Common myeloid progenitor, CD34-positive (primary cell): ENCODE results near the gene MAS1L.
A peak's percentile ranks its signal among the peaks of the same experiment; 100 is the strongest.

ENCODE experiments used
- CTCF ChIA-PET: fragments of 350-600 bp; sonication (Branson Sonifier 250); formaldehyde crosslinking; loops from one replicate; lab custom pipeline; 2021; ENCODE audit warnings: antibody characterized with exemption; lab: Charles Lee
- POLR2A ChIA-PET: fragments of 350-600 bp; sonication (Branson Sonifier 250); formaldehyde crosslinking; loops from one replicate; lab custom pipeline; 2021; ENCODE audit warnings: antibody characterized with exemption; lab: Charles Lee
- DNase-seq, 3 donors: peaks; one replicate each; pipeline versions ENCODE4 v3.0.0 to v3.0.0-alpha.2; 2013
- H3K27ac ChIP-seq, 2 experiments: 1 replicate in 1 of 2; 2 replicates in 1 of 2; pipeline ENCODE4 v1.7.0; 2013; ENCODE audit warnings: inconsistent platforms in 2 of 2, low read length in 2 of 2, mild to moderate bottlenecking in 2 of 2, low read depth in 1 of 2, moderate library complexity in 1 of 2; ENCODE audit not compliant: severe bottlenecking in 2 of 2, insufficient read depth in 1 of 2, poor library complexity in 1 of 2
- H3K27me3 ChIP-seq, 5 experiments: replicated peaks in 2 of 5; 1 replicate in 3 of 5; 2 replicates in 2 of 5; pipeline versions ENCODE4 v1.6.1 to v1.7.0; 2013; ENCODE audit warnings: low read length in 4 of 5, mild to moderate bottlenecking in 2 of 5, moderate library complexity in 2 of 5, inconsistent platforms in 1 of 5; ENCODE audit not compliant: insufficient read depth in 5 of 5, control insufficient read depth in 4 of 5
- H3K36me3 ChIP-seq, 4 experiments: 1 replicate in 2 of 4; 2 replicates in 2 of 4; pipeline versions ENCODE4 v1.6.1 to v1.7.0; 2013; ENCODE audit warnings: low read length in 3 of 4, control low read depth in 1 of 4, mild to moderate bottlenecking in 1 of 4; ENCODE audit not compliant: control insufficient read depth in 4 of 4, insufficient read depth in 4 of 4
- H3K4me1 ChIP-seq, 4 experiments: 1 replicate in 3 of 4; 2 replicates in 1 of 4; pipeline versions ENCODE4 v1.6.1 to v1.7.1; 2013; ENCODE audit warnings: low read length in 3 of 4, mild to moderate bottlenecking in 3 of 4, control low read depth in 1 of 4, inconsistent platforms in 1 of 4, moderate library complexity in 1 of 4; ENCODE audit not compliant: control insufficient read depth in 4 of 4, insufficient read depth in 4 of 4; ENCODE audit errors: control extremely low read depth in 1 of 4
- H3K4me3 ChIP-seq, 7 experiments: 1 replicate in 4 of 7; 2 replicates in 3 of 7; pipeline versions ENCODE4 v1.5.1 to v1.7.0; 2013; ENCODE audit warnings: mild to moderate bottlenecking in 7 of 7, low read length in 6 of 7, moderate library complexity in 6 of 7, inconsistent platforms in 2 of 7, low read depth in 2 of 7, control low read depth in 1 of 7; ENCODE audit not compliant: insufficient read depth in 4 of 7, control insufficient read depth in 1 of 7; ENCODE audit errors: extremely low read depth in 1 of 7
- H3K9me3 ChIP-seq, 5 experiments: 1 replicate in 4 of 5; 2 replicates in 1 of 5; pipeline versions ENCODE4 v1.6.1 to v1.7.1; 2013; ENCODE audit warnings: low read length in 4 of 5, mild to moderate bottlenecking in 2 of 5, inconsistent platforms in 1 of 5, low read depth in 1 of 5, moderate library complexity in 1 of 5; ENCODE audit not compliant: control insufficient read depth in 4 of 5, insufficient read depth in 2 of 5; ENCODE audit errors: control extremely low read depth in 1 of 5
- WGBS: methylation state at CpG from one replicate; pipeline ENCODE4 v1.1.5; 2013; ENCODE audit not compliant: insufficient coverage; 5-methylcytosine and 5-hydroxymethylcytosine counted together

MAS1L gene

DNA sequence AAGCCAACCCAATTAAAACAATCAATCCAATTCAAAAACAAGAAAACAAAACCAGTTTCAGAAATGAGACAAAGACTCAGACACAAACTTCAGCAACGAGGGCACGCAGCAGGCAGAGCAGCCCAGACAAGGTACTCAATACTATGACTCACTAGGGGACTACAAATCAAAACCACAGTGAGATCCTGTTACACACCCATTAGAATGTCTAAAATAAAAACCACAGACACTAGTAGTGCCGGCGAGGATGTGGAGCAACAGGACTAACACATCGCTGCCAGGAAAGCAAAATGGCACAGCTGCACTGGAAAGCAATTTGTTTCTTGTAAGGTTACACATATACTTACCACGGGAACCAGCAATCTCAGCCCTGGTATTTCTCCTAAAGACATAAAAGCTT, 28.4 kb upstream of the MAS1L start:
- DNase-seq: peak; percentile 52 to 85 (median 83)
- no peak overlapping the region for H3K4me3 ChIP-seq
- H3K27ac ChIP-seq: no peak overlapping the region
- no peaks in the 10 kb centered on the region for H3K9me3 ChIP-seq
- ChIA-PET CTCF (no interaction called here), POLR2A (no interaction called here)
- WGBS: 16% methylated on average over 4 of the region's 6 CpGs
- H3K4me1 ChIP-seq: peaks cover 0 to 15% (median 2%) of the 10 kb centered on the region in 4 experiments
- no peaks in the 10 kb centered on the region for H3K36me3 ChIP-seq
- no peaks in the 10 kb centered on the region for H3K27me3 ChIP-seq

DNA sequence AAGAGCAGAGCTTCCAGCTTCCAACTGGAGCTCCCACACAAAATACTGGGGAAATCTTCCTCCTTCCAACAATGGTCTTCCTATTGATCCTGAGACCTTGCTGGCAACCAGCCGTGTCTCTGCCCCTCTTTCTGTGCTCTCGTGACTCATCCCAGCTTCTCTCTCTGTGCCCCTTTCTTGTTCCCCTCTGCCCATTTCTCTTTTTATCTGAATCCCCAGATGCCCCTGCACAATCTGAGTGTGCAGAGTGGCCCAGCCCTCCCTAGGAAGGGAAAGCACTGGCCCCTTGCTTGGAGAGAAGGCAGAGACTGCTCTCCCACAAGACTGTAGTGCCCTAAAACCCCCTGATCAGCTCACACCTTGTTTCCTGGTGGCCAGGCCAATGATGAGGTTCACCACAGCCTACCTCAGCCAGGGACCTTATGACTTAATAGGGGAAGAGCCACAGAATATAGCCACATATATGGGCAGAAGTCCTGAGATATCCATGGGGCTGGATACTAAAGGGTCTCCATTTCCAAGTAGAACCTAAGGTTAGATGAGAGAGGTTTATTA, 23.1 kb upstream of the MAS1L start:
- Histone ChIP-seq H3K9me3 (no peaks in the 10 kb centered on the region), H3K27me3 (no peaks in the 10 kb centered on the region), H3K4me3 (no peak overlapping the region), H3K27ac (no peak overlapping the region), H3K4me1 (peaks cover 0 to 1% (median 0%) of the 10 kb centered on the region in 4 experiments), H3K36me3 (no peaks in the 10 kb centered on the region)
- DNase-seq: no peak
- ChIA-PET CTCF (interaction anchor here (1.5 kb wide), 1 partner anchor 14 kb away, joined by 4 read pairs; no protein-coding TSS in a partner anchor), POLR2A (no interaction called here)
- 94% methylated on average over 2 of the region's 2 CpGs for WGBS

- ChIA-PET CTCF (interaction anchor here (1.5 kb wide), 1 partner anchor 15 kb away, joined by 4 read pairs; no protein-coding TSS in a partner anchor), POLR2A (no interaction called here)
- Histone ChIP-seq H3K27me3 (no peaks in the 10 kb centered on the region), H3K4me1 (no peaks in the 10 kb centered on the region), H3K27ac (no peak overlapping the region), H3K9me3 (no peaks in the 10 kb centered on the region), H3K4me3 (no peak overlapping the region), H3K36me3 (no peaks in the 10 kb centered on the region)
- 90% methylated on average over 2 of the region's 4 CpGs for WGBS
- DNase-seq: peak in 2 of 3 donors; percentile 26 to 30
Observed at GRCh38 chr6:29510202-29510601, 22.4 kb upstream of the MAS1L start.

DNA sequence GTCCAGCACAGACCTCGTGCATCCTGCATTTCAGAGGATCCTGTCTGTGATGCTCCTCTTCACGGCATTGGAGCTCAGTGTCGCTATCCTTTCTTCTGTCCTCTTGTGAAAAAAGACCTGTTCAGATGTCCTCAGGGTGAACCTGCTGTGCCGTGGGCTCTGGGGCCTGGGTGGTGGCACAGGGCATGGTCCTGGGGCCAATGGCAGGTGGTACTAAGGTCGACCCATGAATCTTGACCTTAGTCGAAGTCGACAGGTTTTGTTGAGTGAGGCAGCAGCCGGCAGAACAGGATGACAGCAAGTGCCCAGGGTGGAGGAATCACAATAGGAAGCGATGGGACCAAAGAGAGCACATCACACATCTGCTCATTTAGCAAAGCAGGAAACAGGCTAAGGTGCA, 22.0 kb upstream of the MAS1L start:
- Histone ChIP-seq H3K27me3 (no peaks in the 10 kb centered on the region), H3K4me1 (no peaks in the 10 kb centered on the region), H3K9me3 (no peaks in the 10 kb centered on the region), H3K36me3 (no peaks in the 10 kb centered on the region), H3K4me3 (no peak overlapping the region), H3K27ac (no peak overlapping the region)
- ChIA-PET CTCF (no interaction called here), POLR2A (no interaction called here)
- 97% methylated on average over 9 of the region's 9 CpGs for WGBS
- no peak for DNase-seq

DNA sequence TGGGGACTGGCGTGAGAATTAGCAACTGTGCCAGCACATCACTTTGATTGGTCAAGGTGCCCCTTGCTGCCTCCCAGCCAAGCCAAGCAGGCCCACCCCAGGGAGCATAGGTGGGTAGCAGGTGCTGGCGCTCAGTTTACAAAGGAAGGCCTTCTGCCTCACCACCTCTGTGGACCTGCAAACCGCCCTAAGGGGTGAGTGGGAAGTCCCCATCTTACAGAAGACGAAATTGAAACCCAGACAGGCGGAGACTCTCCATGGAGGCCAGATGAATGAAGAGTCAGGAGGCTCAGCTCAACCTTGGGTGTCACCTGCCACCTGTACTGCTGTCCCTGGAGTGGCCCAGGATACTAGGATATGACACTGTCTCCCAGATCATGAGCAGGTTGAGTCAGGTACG, 21.5 kb upstream of the MAS1L start:
- no peaks in the 10 kb centered on the region for H3K9me3 ChIP-seq
- H3K27me3 ChIP-seq: no peaks in the 10 kb centered on the region
- no peak overlapping the region for H3K27ac ChIP-seq
- H3K4me1 ChIP-seq: no peaks in the 10 kb centered on the region
- no peak overlapping the region for H3K4me3 ChIP-seq
- ChIA-PET CTCF (interaction anchor here (1.3 kb wide), 1 partner anchor 21 kb away, joined by 3 read pairs; the partner anchor contains the start of gene MAS1L), POLR2A (no interaction called here)
- H3K36me3 ChIP-seq: no peaks in the 10 kb centered on the region
- no peak for DNase-seq
- 100% methylated on average over 5 of the region's 6 CpGs for WGBS

GRCh38 chr6:29507319-29507718, 19.6 kb upstream of the MAS1L start:
- no peaks in the 10 kb centered on the region for H3K9me3 ChIP-seq
- no peak for DNase-seq
- no peak overlapping the region for H3K4me3 ChIP-seq
- H3K36me3 ChIP-seq: no peaks in the 10 kb centered on the region
- WGBS: 74% methylated on average over 5 of the region's 5 CpGs
- ChIA-PET POLR2A (no interaction called here), CTCF (interaction anchor here (1.2 kb wide), 1 partner anchor 17 kb away, joined by 4 read pairs; no protein-coding TSS in a partner anchor)
- peaks cover 0 to 2% (median 0%) of the 10 kb centered on the region in 4 experiments for H3K4me1 ChIP-seq
- H3K27me3 ChIP-seq: no peaks in the 10 kb centered on the region
- no peak overlapping the region for H3K27ac ChIP-seq

- Histone ChIP-seq H3K27me3 (no peaks in the 10 kb centered on the region), H3K36me3 (no peaks in the 10 kb centered on the region), H3K9me3 (no peaks in the 10 kb centered on the region), H3K27ac (no peak overlapping the region), H3K4me1 (peaks cover 0 to 2% (median 0%) of the 10 kb centered on the region in 4 experiments), H3K4me3 (no peak overlapping the region)
- DNase-seq: no peak
- 72% methylated on average over 9 of the region's 11 CpGs for WGBS
- CTCF ChIA-PET: interaction anchor here (1.2 kb wide), 1 partner anchor 16 kb away, joined by 4 read pairs; no protein-coding TSS in a partner anchor
- POLR2A ChIA-PET: no interaction called here
Observed at GRCh38 chr6:29506446-29507067, 18.8 kb upstream of the MAS1L start.
